Erythroblast (primary cell): ENCODE results near the gene GALNT9.
"Not testable (repeated sequence)": the region's sequence is repeated elsewhere in the genome, so short reads cannot be mapped to it uniquely, and the experiment has no call there.

Experiments used
- GATA1 ChIP-seq: IDR thresholded peaks from 2 replicates; pipeline ENCODE4 v1.6.1; 2011; ENCODE audit warnings: low read depth, mild to moderate bottlenecking, control low read depth, low read length, moderate library complexity
- POLR2A ChIP-seq: IDR thresholded peaks from 2 replicates; pipeline ENCODE4 v1.6.1; 2011; ENCODE audit warnings: mild to moderate bottlenecking, low read length

DNA sequence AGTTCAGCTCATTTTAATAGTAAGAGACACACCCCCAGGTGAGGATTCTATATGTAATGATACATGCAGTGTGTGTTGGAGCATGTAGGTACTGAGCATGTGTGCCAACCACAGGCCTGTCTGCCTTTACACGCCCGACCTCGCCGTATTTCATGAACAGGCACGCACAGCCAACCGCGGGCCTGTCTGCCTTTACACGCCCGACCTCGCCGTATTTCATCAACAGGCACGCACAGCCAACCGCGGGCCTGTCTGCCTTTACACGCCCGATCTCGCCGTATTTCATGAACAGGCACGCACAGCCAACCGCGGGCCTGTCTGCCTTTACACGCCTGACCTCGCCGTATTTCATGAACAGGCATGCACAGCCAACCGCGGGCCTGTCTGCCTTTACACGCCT is 63.6 kb downstream of the GALNT9 start:
- not testable (repeated sequence) for TF ChIP-seq POLR2A, GATA1
